ENCODE results near the gene USP31.

DNA sequence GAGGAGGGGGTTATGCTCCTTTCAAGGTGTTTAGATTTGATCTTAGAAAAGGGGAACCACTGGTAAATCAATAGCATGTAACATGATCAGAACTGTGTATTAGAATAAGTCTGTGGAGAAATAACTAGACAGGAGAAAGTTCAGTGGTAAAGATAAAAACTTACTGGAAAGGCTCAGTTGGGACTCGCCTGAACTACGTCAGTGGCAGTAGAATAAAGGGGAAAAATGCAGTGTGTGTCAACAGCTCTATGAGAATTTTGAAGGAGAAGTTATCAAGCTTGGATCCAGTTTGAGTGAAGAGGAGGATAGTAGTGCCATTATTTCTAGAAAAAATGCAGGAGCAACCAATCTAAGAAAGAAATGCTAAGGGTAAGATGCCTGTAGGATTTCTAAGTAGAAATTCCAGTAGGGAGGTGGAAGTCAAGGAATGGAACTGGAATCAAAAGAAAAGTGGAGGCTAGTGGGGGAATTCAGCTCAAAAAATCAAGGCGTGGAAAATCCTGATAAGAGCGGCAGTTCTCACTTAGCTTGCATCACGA is 48.2 kb downstream of the USP31 start:
- TF ChIP-seq, protein P1, sequence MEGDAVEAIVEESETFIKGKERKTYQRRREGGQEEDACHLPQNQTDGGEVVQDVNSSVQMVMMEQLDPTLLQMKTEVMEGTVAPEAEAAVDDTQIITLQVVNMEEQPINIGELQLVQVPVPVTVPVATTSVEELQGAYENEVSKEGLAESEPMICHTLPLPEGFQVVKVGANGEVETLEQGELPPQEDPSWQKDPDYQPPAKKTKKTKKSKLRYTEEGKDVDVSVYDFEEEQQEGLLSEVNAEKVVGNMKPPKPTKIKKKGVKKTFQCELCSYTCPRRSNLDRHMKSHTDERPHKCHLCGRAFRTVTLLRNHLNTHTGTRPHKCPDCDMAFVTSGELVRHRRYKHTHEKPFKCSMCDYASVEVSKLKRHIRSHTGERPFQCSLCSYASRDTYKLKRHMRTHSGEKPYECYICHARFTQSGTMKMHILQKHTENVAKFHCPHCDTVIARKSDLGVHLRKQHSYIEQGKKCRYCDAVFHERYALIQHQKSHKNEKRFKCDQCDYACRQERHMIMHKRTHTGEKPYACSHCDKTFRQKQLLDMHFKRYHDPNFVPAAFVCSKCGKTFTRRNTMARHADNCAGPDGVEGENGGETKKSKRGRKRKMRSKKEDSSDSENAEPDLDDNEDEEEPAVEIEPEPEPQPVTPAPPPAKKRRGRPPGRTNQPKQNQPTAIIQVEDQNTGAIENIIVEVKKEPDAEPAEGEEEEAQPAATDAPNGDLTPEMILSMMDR (IDR thresholded peaks at IDR 0.05), result no peak
- no peak for TF ChIP-seq POLR2A (IDR thresholded peaks at IDR 0.05)

Measured in right lobe of liver (tissue), 4 donors.